Fibroblast of lung (primary cell): ENCODE measurements around the gene IL36RN. TPM values are rescaled to one million over a fixed set of nuclear protein-coding genes. Genes with fewer than 3 reads are reported as not detected.

Experiments used
- DNase-seq, 2 donors: peaks; one replicate each; pipeline versions ENCODE4 v3.0.0 to v3.0.0-alpha.2; 2010; ENCODE audit warnings: low read depth in 2 of 2
- H2AFZ ChIP-seq: 2 replicates; pipeline ENCODE4 v1.5.1; 2012; ENCODE audit warnings: low read length, control low read depth, inconsistent platforms
- H3K27ac ChIP-seq: 2 replicates; pipeline ENCODE4 v1.5.1; 2011; ENCODE audit warnings: low read length, control low read depth; ENCODE audit not compliant: insufficient read depth
- H3K27me3 ChIP-seq: 2 replicates; pipeline ENCODE4 v1.5.1; 2011; ENCODE audit warnings: mild to moderate bottlenecking, low read length; ENCODE audit not compliant: control insufficient read depth, insufficient read depth
- H3K36me3 ChIP-seq: 2 replicates; pipeline ENCODE4 v1.5.1; 2011; ENCODE audit warnings: low read length; ENCODE audit not compliant: control insufficient read depth, insufficient read depth
- H3K4me1 ChIP-seq: 2 replicates; pipeline ENCODE4 v1.5.1; 2011; ENCODE audit warnings: low read length; ENCODE audit not compliant: control insufficient read depth, insufficient read depth; ENCODE audit errors: extremely low read depth
- H3K4me2 ChIP-seq: 2 replicates; pipeline ENCODE4 v1.5.1; 2011; ENCODE audit warnings: low read length, control low read depth; ENCODE audit not compliant: insufficient read depth; ENCODE audit errors: extremely low read depth
- H3K4me3 ChIP-seq, 4 experiments: fragments of 200-600 bp in 1 of 4; sonication (generic) in 1 of 4; replicated peaks in 1 of 4; 2 replicates each; pipeline ENCODE4 v1.5.1; 2011 to 2016; ENCODE audit warnings: low read length in 4 of 4, low read depth in 3 of 4, mild to moderate bottlenecking in 3 of 4, control low read depth in 2 of 4, inconsistent platforms in 1 of 4, mixed read lengths in 1 of 4; ENCODE audit not compliant: insufficient read depth in 1 of 4; ENCODE audit errors: control extremely low read depth in 1 of 4
- H3K79me2 ChIP-seq: 2 replicates; pipeline ENCODE4 v1.5.1; 2012; ENCODE audit warnings: mild to moderate bottlenecking, low read length, inconsistent platforms; ENCODE audit not compliant: control insufficient read depth, insufficient read depth
- H3K9ac ChIP-seq: 2 replicates; pipeline ENCODE4 v1.5.1; 2011; ENCODE audit warnings: mild to moderate bottlenecking, low read length, control low read depth; ENCODE audit not compliant: insufficient read depth
- H3K9me3 ChIP-seq: 2 replicates; pipeline ENCODE4 v1.5.1; 2012; ENCODE audit warnings: low read depth, low read length; ENCODE audit not compliant: control insufficient read depth, insufficient read depth
- H4K20me1 ChIP-seq: 2 replicates; pipeline ENCODE4 v1.5.1; 2011; ENCODE audit warnings: low read length; ENCODE audit not compliant: control insufficient read depth, insufficient read depth; ENCODE audit errors: extremely low read depth
- CTCF ChIP-seq, 2 donors: IDR thresholded peaks in 1 of 2; conservative IDR thresholded peaks in 1 of 2; 1 replicate in 1 of 2; 2 replicates in 1 of 2; pipeline ENCODE4 v1.5.1; 2011 to 2012; ENCODE audit warnings: low read length in 2 of 2, control low read depth in 1 of 2, inconsistent platforms in 1 of 2, low read depth in 1 of 2, mild to moderate bottlenecking in 1 of 2
- EZH2 ChIP-seq: IDR thresholded peaks from 2 replicates; pipeline ENCODE4 v1.5.1; 2012; ENCODE audit warnings: low read length, control low read depth, mild to moderate bottlenecking; ENCODE audit errors: missing control alignments
- polyA plus RNA-seq, 2 donors: library from polyadenylated mRNA; depleted of rRNA in 1 of 2; stranded (reverse) in 1 of 2; unstranded in 1 of 2; fragments of >200 nt; gene quantifications; 2 replicates each; pipeline ENCODE4 v1.2.1, GENCODE V29; 2011 to 2012; ENCODE audit warnings: missing spikeins in 1 of 2
- total RNA-seq: library from RNA; depleted of rRNA; stranded (reverse); fragments of >200 nt; gene quantifications from 2 replicates; pipeline ENCODE4 v1.2.1, GENCODE V29; 2014

The IL36RN gene
- total and polyA plus RNA-seq, 2 donors (not counting 1 experiment from before 2014, with no cell fraction given) = not detected

GRCh38 chr2:113057117-113057516, 1.9 kb upstream of the IL36RN start:
- Histone ChIP-seq H3K9ac (no peak overlapping the region), H3K36me3 (no peaks in the 10 kb centered on the region), H3K27ac (no peak overlapping the region), H3K4me1 (no peaks in the 10 kb centered on the region), H3K27me3 (no peaks in the 10 kb centered on the region), H4K20me1 (no peaks in the 10 kb centered on the region), H3K4me3 (no peak overlapping the region), H3K79me2 (no peaks in the 10 kb centered on the region), H3K4me2 (no peak overlapping the region), H3K9me3 (no peaks in the 10 kb centered on the region), H2AFZ (no peak overlapping the region)
- no peak for TF ChIP-seq CTCF (conservative IDR thresholded peaks at IDR 0.05 in 1 of 2, IDR thresholded peaks at IDR 0.05 in 1 of 2; ENCODE audit: low read depth in 1 of 2, low read length in 2 of 2)
- no peak for TF ChIP-seq EZH2
- DNase-seq = no peak

- H3K36me3 ChIP-seq = no peaks in the 10 kb centered on the region
- no peaks in the 10 kb centered on the region for H3K79me2 ChIP-seq
- no peak for TF ChIP-seq EZH2
- no peak for TF ChIP-seq CTCF (conservative IDR thresholded peaks at IDR 0.05 in 1 of 2, IDR thresholded peaks at IDR 0.05 in 1 of 2; ENCODE audit: low read depth in 1 of 2, low read length in 2 of 2)
- no peaks in the 10 kb centered on the region for H4K20me1 ChIP-seq
- H3K4me1 ChIP-seq = no peaks in the 10 kb centered on the region
- H3K9ac ChIP-seq = no peak overlapping the region
- no peak for DNase-seq
- H3K4me3 ChIP-seq = no peak overlapping the region
- H3K27me3 ChIP-seq = no peaks in the 10 kb centered on the region
- H3K27ac ChIP-seq = no peak overlapping the region
- no peaks in the 10 kb centered on the region for H3K9me3 ChIP-seq
- no peak overlapping the region for H3K4me2 ChIP-seq
- no peak overlapping the region for H2AFZ ChIP-seq
These were observed 495 bp upstream of the IL36RN start for GRCh38 chr2:113058411-113058994.

GRCh38 chr2:113060396-113060795, 1.4 kb downstream of the IL36RN start:
- Histone ChIP-seq H3K4me2 (no peak overlapping the region), H2AFZ (no peak overlapping the region), H3K36me3 (no peaks in the 10 kb centered on the region), H3K27me3 (no peaks in the 10 kb centered on the region), H3K79me2 (no peaks in the 10 kb centered on the region), H3K27ac (no peak overlapping the region), H3K9me3 (no peaks in the 10 kb centered on the region), H3K4me3 (no peak overlapping the region), H4K20me1 (no peaks in the 10 kb centered on the region), H3K9ac (no peak overlapping the region), H3K4me1 (no peaks in the 10 kb centered on the region)
- TF ChIP-seq CTCF (conservative IDR thresholded peaks at IDR 0.05 in 1 of 2, IDR thresholded peaks at IDR 0.05 in 1 of 2; ENCODE audit: low read depth in 1 of 2, low read length in 2 of 2) (no peak), EZH2 (no peak)
- DNase-seq = no peak
